Fibroblast of lung (primary cell): Measurements from ENCODE around the gene SUPT20HL1.

ENCODE experiments used
- CTCF ChIP-seq, 2 donors: IDR thresholded peaks in 1 of 2; conservative IDR thresholded peaks in 1 of 2; 1 replicate in 1 of 2; 2 replicates in 1 of 2; pipeline ENCODE4 v1.5.1; 2011 to 2012; ENCODE audit warnings: low read length in 2 of 2, control low read depth in 1 of 2, inconsistent platforms in 1 of 2, low read depth in 1 of 2, mild to moderate bottlenecking in 1 of 2
- EZH2 ChIP-seq: IDR thresholded peaks from 2 replicates; pipeline ENCODE4 v1.5.1; 2012; ENCODE audit warnings: low read length, control low read depth, mild to moderate bottlenecking; ENCODE audit errors: missing control alignments

- TF ChIP-seq CTCF (conservative IDR thresholded peaks at IDR 0.05 in 1 of 2, IDR thresholded peaks at IDR 0.05 in 1 of 2; ENCODE audit: low read depth in 1 of 2, low read length in 2 of 2) (no peak), EZH2 (no peak)
Observed at GRCh38 chrX:24380262-24381187, 20.1 kb downstream of the SUPT20HL1 start.
